Right lung (tissue), 5 donors: ENCODE measurements around the gene PDIA6. TPM values are rescaled to one million over a fixed set of nuclear protein-coding genes. Genes with fewer than 3 reads are reported as not detected.
A peak's percentile ranks its signal among the peaks of the same experiment; 100 is the strongest.
"Not testable (repeated sequence)": the region's sequence is repeated elsewhere in the genome, so short reads cannot be mapped to it uniquely, and the experiment has no call there.

Experiments used
- DNase-seq, 2 donors: peaks; one replicate each; pipeline ENCODE4 v3.0.0-alpha.2; 2013
- polyA plus RNA-seq, 5 donors: library from polyadenylated mRNA; unstranded; fragments of 120-200 nt; gene quantifications; one replicate each; pipeline versions ENCODE4 v1.2.1 to v1.2.3, GENCODE V29; 2013; ENCODE audit warnings: inconsistent platforms in 1 of 5, low replicate concordance in 1 of 5; ENCODE audit not compliant: insufficient read length in 5 of 5, insufficient read depth in 1 of 5

The PDIA6 gene
- polyA plus RNA-seq, 5 donors = 264 to 305 (median 279) TPM

DNA sequence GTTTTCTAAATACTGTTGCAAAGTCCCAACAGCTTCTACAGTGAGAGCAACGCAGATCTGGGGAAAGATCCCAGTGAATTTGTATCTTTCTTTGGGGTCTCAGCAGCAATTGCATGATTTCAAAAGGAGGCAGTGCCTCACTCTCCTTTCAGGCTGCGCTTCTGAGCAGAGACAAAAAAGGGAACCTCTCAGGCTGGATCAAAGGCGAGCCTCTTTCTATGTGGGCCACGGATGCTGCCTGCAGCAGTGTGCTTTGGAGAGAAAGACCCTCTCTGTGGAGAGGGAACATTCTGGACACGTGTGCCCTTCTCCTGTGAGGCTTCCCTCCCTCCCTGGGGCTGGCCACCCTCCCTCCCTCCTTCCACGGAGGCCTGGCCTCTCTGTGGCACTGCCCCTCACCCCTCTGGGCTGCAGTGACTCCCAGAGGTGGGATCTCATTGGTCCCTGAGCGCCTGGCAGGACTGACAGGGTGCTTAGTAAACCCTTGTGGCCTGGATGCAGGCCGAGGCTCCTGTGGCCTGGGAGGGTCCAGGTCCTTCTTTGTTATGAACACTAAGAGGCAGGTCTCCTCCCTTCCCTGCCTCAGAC, 21.6 kb upstream of the PDIA6 start:
- no peak for DNase-seq

- DNase-seq = no peak
Measured at GRCh38 chr2:10833021-10833420, 20.4 kb upstream of the PDIA6 start.

DNA sequence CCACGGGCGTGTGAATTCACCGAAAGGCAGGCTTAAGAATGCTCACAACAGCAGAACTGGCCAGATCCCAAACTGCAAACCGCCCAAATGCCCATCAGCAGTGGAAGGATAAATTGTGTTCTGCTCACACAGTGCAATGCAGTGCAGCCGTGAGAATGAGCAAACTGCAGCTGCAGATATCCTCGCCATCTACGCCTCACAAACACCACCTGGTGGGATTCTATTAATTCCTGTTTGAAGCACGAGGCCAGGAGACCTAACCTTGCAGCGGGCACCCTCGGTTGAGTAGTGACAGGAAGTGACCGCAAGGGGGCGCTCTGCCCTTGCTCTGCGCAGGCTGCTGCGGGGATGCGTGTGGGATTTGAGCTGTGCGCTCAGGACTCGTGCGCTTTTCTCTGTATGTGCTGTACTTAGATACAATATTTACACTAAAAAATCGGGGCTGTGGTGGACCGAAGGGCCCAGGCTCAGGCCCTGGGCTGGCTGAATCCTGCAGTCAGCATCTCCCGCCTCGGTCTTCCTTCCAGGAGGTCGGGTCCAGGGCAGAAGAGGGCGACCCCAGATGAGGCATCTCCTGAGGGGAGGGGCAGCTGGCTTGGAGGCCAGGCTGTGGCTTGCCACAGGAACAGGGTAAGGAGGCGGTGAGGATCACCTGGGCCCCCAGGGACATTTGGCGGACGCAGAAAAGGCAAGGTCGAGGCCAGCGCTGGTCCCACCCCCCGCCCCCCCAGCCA, 19.8 kb upstream of the PDIA6 start:
- peak; percentile 69 to 77 for DNase-seq

GRCh38 chr2:10831400-10831985, 18.9 kb upstream of the PDIA6 start:
- no peak for DNase-seq

- no peak for DNase-seq
Measured at GRCh38 chr2:10830641-10831399, 18.2 kb upstream of the PDIA6 start.

- DNase-seq = no peak
Measured at GRCh38 chr2:10830203-10830602, 17.6 kb upstream of the PDIA6 start.

DNA sequence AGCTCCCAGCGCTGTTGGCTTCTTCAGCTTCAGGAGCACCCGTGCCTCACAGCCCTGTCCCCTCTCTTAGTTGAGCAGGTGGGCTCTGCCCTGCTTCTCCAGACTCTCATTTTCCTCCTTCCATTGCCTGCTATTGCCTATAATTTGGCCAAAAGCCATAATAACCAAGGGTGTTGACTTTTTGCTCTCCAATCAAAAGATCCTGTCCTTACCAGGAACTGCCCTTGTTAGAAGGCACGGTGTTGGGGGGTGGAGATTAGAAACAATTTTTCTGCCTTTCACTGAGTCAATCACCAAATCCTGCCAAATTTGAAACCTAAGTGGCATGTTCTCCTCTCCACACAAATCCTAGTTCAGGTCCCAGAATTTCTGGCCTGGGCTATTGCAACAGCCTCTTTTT, 16.7 kb upstream of the PDIA6 start:
- DNase-seq = no peak

DNA sequence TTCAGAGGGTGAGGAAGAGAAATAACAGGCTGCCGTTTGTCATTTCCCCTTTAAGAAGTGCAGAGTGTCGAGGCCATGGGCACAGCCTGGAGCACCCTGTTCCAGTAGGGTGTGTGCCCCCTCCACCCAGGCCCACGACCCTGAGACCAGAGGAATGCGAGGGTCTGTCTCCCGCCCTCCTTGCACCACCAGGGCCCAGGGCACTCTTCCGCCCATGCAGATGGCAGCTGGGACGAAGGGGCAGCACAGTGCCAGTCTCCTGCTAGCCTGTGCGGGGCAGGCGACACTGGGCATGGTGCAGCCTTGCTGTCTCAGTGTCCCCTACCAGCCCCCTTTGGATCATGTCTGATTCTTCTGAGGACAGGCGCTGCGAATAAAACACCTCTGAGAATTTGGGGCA, 15.8 kb upstream of the PDIA6 start:
- no peak for DNase-seq

DNA sequence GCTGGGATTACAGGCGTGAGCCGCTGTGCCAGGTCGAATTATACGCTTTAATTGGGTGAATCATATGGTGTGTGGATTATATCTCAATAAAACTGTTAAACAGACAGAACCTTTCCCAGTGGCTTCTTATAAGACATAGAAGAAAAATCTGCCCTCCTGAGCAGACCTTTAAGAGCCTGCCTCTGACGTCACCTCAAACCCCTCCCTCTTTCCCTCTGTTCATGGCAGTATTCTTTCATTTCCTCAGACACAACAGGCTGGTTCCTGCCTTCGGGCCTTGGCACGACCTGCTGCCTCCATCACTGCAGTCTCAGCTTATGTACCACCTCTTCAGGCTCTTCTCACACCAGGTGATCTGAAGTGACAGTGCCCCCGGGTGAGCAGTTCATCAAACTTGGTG, 14.0 kb upstream of the PDIA6 start:
- no peak for DNase-seq

- no peak for DNase-seq
Measured at GRCh38 chr2:10826026-10826425, 13.4 kb upstream of the PDIA6 start.

- no peak for DNase-seq
Measured at GRCh38 chr2:10824191-10824590, 11.6 kb upstream of the PDIA6 start.

DNA sequence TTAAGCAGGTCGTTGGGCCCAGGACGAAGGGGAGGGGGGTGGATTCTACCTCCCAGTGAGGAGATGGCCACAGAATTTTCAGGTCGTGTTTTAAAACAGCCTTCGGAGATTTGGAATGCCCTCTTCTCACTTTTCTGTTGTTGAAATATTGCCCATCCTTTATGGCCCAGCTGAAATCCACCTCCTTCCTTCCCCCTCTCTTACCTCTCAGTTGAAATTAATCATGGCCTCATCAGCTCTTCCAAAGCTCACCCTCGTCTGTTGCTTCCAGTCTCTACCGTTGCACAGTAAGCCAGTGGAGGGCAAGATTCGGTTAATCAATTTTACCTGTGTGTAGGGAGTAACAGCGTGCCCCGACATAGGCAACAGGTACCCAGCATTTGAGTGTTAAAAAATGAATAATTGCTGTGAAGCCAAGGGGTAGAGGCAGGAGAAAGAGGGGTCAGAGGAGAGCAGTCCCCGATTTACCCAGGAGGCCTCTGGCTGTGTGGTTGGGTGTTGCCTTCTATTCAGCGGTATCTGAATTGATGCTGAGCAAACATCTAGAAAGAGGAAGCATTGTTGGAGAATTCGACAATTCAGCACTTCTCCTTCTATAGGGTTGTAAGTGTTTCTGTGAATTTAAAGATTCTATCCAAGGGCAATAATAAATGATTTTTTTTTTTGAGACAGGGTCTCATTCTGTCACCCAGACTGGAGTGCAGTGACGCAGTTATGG, 8.6 kb upstream of the PDIA6 start:
- no peak for DNase-seq

DNA sequence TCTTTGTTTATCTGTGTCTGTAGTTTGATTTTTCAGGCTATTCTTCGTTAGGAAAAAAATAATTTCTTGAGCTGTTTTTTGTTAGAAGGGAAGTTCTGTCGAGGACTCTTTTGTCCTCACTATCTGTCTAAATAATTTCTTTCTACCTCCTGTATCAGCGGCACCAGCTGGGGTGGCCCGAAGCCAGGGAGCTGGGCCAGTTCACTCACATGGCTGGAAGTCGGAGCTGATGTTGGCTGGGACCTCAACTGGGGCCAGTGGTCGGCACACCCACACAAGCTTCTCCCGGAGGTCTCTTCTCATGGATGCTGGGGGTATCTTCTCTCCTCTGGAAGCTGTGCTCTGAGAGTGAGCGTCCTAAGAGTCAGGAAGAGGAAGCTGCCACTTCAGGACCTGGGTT, 8.0 kb upstream of the PDIA6 start:
- DNase-seq = no peak

- DNase-seq = no peak
Measured at GRCh38 chr2:10819714-10820314, 7.2 kb upstream of the PDIA6 start.

DNA sequence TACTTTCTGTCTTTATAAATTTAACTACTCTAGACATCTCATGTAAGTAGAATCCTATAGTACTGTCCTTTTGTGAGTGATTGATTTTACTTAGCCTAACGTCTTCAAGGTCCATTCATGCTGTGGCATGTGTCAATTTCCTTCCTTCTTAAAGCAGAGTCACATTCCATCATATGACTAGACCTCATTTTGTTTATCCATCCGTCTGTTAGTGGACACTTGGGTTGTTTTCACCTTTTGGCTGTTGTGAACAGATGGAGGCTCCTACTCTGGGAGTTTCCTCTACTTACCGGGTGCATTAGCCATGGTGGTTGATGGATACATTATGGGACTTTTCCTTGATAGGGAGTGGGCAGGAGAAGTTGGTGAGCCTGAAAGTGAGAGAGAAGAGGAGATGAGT, 6.4 kb upstream of the PDIA6 start:
- no peak for DNase-seq

DNA sequence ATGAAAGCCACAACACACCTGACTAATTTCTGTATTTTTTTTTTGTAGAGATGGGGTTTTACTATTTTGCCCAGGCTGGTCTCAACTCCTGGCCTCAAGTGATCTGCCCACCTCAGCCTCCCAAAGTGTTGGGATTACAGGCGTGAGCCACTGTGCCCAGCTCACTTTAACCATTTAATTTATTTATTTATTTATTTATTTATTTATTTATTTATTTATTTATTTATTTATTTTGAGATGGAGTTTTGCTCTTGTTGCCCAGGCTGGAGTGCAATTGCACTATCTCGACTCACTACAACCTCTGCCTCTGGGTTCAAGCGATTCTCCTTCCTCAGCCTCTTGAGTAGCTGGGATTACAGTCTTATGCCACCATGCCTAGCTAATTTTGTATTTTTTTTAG, 5.7 kb upstream of the PDIA6 start:
- not testable (repeated sequence) for DNase-seq

DNA sequence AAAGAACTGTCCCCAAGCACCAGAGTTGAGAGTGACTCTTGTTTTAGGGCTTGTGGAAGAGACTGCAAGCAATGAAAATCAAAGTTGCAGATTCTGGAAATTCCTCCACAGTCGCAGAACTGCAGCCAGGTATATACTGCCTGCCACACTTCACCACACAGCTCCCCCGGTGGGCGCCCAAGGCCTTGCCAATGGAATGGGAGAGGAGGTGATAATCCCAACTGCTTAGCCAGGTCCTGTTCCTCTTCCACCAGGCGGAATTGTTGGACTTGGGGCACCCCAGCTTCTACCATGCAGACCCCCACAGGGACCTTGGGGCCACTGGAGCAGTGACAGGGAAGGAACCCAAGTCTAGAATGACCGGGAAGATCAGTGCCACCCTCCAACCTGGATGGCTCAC, 4.8 kb upstream of the PDIA6 start:
- DNase-seq = no peak

- DNase-seq = no peak
Measured at GRCh38 chr2:10814571-10815331, 2.2 kb upstream of the PDIA6 start.

GRCh38 chr2:10814142-10814541, 1.6 kb upstream of the PDIA6 start:
- DNase-seq = no peak
